ENCODE results near the gene TIGD6. TPM values are rescaled to one million over a fixed set of nuclear protein-coding genes. Genes with fewer than 3 reads are reported as not detected.

TIGD6 gene
- total and polyA plus RNA-seq, 12 donors: 5.4 to 10.5 (median 8.0) TPM

- intact Hi-C loops (cut with DNase I): no loop called here
- Histone ChIP-seq H3K4me3 (no peak overlapping the region), H3K4me1 (replicated peaks in 1 of 2) (peaks cover 3 to 15% of the 10 kb centered on the region in 2 donors), H3K27me3 (no peaks in the 10 kb centered on the region), H3K36me3 (replicated peaks in 1 of 2) (peaks cover 0 to 89% of the 10 kb centered on the region in 2 donors), H3K9me3 (replicated peaks in 1 of 3) (no peaks in the 10 kb centered on the region), H3K27ac (no peak overlapping the region)
- WGBS, 4 donors: 80 to 92% (median 84%) methylated on average over 2 of the region's 2 CpGs
- TF ChIP-seq CTCF (IDR thresholded peaks at IDR 0.05) (no peak), POLR2A (IDR thresholded peaks at IDR 0.05) (no peak)
- DNase-seq: no peak
Measured at GRCh38 chr5:150038547-150038946, 38.1 kb upstream of the TIGD6 start.

GRCh38 chr5:150036513-150036912, 36.1 kb upstream of the TIGD6 start:
- H3K27ac ChIP-seq: peak overlapping the region in 4 of 5 donors; percentile 43 to 71 (median 56)
- H3K4me3 ChIP-seq: no peak overlapping the region
- no peaks in the 10 kb centered on the region for H3K9me3 ChIP-seq (replicated peaks in 1 of 3)
- WGBS, 4 donors: 24 to 51% (median 46%) methylated on average over 7 to 9 of the region's 9 CpGs
- H3K36me3 ChIP-seq (replicated peaks in 1 of 2): peaks cover 0 to 92% of the 10 kb centered on the region in 2 donors
- DNase-seq: peak; percentile 59 to 95 (median 90)
- peak in 1 of 2 donors; percentile 76 for TF ChIP-seq POLR2A (IDR thresholded peaks at IDR 0.05)
- no peak for TF ChIP-seq CTCF (IDR thresholded peaks at IDR 0.05)
- H3K4me1 ChIP-seq (replicated peaks in 1 of 2): peaks cover 0 to 12% of the 10 kb centered on the region in 2 donors
- intact Hi-C loops (cut with DNase I): no loop called here
- no peaks in the 10 kb centered on the region for H3K27me3 ChIP-seq

- Histone ChIP-seq H3K4me1 (replicated peaks in 1 of 2) (peaks cover 0 to 12% of the 10 kb centered on the region in 2 donors), H3K4me3 (no peak overlapping the region), H3K36me3 (replicated peaks in 1 of 2) (peaks cover 0 to 92% of the 10 kb centered on the region in 2 donors), H3K9me3 (replicated peaks in 1 of 3) (no peaks in the 10 kb centered on the region), H3K27me3 (no peaks in the 10 kb centered on the region), H3K27ac (peak overlapping the region in 1 of 5 donors; percentile 66)
- TF ChIP-seq CTCF (IDR thresholded peaks at IDR 0.05): no peak
- intact Hi-C loops (cut with DNase I): no loop called here
- DNase-seq: no peak
- 74 to 89% (median 83%) methylated on average over 7 of the region's 7 CpGs for WGBS, 4 donors
Measured at GRCh38 chr5:150035139-150035895, 34.9 kb upstream of the TIGD6 start.

- DNase-seq: no peak
- WGBS, 4 donors: 84 to 98% (median 87%) methylated on average over 4 of the region's 4 CpGs
- H3K9me3 ChIP-seq (replicated peaks in 1 of 3): no peaks in the 10 kb centered on the region
- no peak overlapping the region for H3K27ac ChIP-seq
- TF ChIP-seq POLR2A (IDR thresholded peaks at IDR 0.05) (no peak), CTCF (IDR thresholded peaks at IDR 0.05) (no peak)
- H3K36me3 ChIP-seq (replicated peaks in 1 of 2): peaks cover 0 to 92% of the 10 kb centered on the region in 2 donors
- H3K4me1 ChIP-seq (replicated peaks in 1 of 2): peaks cover 0 to 12% of the 10 kb centered on the region in 2 donors
- H3K27me3 ChIP-seq: no peaks in the 10 kb centered on the region
- H3K4me3 ChIP-seq: no peak overlapping the region
- intact Hi-C loops (cut with DNase I): no loop called here
Measured at GRCh38 chr5:150034662-150035061, 34.2 kb upstream of the TIGD6 start.
